ENCODE measurements around the gene EMILIN2.

The EMILIN2 gene

DNA sequence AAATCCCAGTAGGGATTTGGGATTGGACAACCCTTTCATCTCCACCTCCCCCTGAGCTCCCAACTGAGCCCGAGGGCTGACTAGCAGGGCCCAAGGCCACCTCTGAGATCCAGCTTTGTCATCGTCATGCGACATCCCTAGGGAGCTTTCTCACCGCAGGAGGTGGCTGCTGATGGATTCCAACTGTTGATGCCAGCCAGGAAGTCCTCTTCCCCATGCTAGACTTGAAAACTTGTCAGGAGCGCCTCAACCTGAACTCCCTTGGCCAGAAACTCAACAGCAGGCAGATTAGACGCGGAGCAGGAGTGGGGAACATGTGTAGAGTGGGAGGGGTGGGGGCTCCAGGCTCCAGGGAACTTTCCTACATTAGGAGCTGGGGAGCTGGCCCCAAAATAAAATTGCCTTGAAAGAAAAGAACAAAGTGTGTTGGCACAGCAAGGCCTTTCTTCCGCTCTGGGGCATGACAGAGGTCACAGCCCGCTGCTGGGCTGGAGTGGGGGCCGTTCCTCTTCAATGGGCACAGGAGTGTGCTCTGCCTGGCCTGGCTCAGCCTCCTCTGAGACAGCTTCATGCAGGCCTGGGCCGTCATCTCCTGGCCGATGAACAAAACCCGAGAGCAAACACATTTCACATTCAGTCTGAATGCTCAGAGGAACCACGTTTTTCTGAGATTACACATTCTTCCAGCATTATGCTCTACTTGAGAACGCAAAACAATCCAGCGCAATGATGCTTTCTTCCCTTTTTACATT is 34.5 kb downstream of the EMILIN2 start:
- Histone ChIP-seq H3K36me3 (ENCODE audit: control insufficient read depth, low read depth, low read length) (no peaks in the 10 kb centered on the region), H3K4me3 (ENCODE audit: low read length) (no peak overlapping the region), H3K9ac (ENCODE audit: low read length) (no peak overlapping the region), H3K27ac (ENCODE audit: low read length) (no peak overlapping the region), H3K27me3 (ENCODE audit: control insufficient read depth, insufficient read depth, low read length) (no peaks in the 10 kb centered on the region), H3K9me3 (ENCODE audit: control insufficient read depth, low read depth, low read length) (no peaks in the 10 kb centered on the region), H3K4me1 (ENCODE audit: control insufficient read depth, low read depth, low read length) (peaks cover 4% of the 10 kb centered on the region)

DNA sequence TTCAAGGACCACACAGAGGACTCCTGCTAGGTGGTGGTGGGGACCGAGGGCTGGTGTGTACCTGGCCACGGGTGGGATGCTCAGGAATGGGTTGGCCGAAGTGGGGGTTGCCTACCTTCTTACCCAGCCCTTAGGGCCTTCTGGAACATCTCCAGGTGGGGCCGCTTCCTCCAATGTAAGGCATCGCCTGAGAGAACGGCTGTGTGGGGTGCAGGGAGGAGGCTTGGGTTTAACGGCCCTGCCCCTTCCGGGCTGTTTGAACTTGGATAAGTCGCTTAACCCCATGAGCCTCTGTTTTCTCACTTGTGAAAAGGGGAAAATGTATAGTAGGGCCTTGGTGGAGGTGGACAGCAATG is 35.0 kb downstream of the EMILIN2 start:
- Histone ChIP-seq H3K36me3 (ENCODE audit: control insufficient read depth, low read depth, low read length) (no peaks in the 10 kb centered on the region), H3K27me3 (ENCODE audit: control insufficient read depth, insufficient read depth, low read length) (no peaks in the 10 kb centered on the region), H3K27ac (ENCODE audit: low read length) (no peak overlapping the region), H3K4me1 (ENCODE audit: control insufficient read depth, low read depth, low read length) (peaks cover 4% of the 10 kb centered on the region), H3K4me3 (ENCODE audit: low read length) (no peak overlapping the region), H3K9me3 (ENCODE audit: control insufficient read depth, low read depth, low read length) (no peaks in the 10 kb centered on the region), H3K9ac (ENCODE audit: low read length) (no peak overlapping the region)

DNA sequence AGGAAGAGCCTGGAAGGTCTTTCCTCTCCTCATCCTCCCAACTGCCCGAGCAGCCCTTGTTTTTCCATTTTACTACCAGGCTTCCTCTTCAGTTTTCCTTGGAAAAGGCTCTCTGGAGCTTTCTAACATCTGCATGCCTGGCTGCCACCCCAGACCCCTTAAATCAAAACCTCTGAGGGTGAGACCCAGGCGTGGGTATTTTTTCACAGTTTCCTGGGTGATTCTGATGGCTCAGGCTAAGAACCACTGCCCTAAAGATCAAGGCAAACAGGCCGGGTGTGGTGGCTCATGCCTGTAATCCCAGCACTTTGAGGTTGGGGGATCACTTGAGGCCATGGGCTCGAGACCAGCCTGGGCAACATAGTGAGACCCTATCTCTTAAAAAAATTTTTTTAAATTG is 35.4 kb downstream of the EMILIN2 start:
- no peak overlapping the region for H3K9ac ChIP-seq (ENCODE audit: low read length)
- H3K27ac ChIP-seq (ENCODE audit: low read length), result no peak overlapping the region
- H3K27me3 ChIP-seq (ENCODE audit: control insufficient read depth, insufficient read depth, low read length), result no peaks in the 10 kb centered on the region
- no peaks in the 10 kb centered on the region for H3K9me3 ChIP-seq (ENCODE audit: control insufficient read depth, low read depth, low read length)
- H3K4me3 ChIP-seq (ENCODE audit: low read length), result no peak overlapping the region
- peaks cover 4% of the 10 kb centered on the region for H3K4me1 ChIP-seq (ENCODE audit: control insufficient read depth, low read depth, low read length)
- H3K36me3 ChIP-seq (ENCODE audit: control insufficient read depth, low read depth, low read length), result no peaks in the 10 kb centered on the region

DNA sequence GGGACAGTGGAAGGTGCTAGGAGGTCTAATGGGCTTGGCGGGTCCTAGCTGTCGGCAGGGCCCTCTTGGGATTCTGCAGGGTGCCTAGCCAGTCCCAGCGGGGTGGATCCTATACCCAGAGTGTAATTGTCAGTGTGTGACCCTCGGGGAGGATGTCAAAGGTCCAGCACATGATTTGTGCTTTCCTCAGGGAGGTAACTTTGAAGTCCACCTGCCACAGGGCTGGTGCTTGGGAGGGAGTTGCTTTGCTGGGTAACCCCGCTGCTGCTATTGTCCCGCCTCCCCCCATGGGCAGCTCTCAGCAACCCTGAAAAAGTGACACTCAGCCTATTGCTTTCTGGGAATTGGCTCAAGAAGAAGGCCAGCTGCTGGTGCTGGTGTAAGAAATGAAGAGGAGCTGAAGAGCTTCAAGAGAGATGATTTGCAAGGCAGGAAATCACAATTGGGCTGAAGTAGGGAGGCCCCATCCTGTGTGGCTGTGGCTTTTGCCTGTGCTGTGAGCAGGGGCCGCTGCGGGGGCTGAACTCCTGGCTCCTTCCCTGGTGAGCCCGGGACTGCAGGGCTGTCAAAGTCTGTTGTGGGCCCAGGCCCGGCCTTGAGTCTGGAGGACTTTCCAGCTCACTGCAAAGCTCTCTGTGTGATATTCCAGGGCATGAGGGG is 36.4 kb downstream of the EMILIN2 start:
- Histone ChIP-seq H3K9me3 (ENCODE audit: control insufficient read depth, low read depth, low read length) (no peaks in the 10 kb centered on the region), H3K36me3 (ENCODE audit: control insufficient read depth, low read depth, low read length) (no peaks in the 10 kb centered on the region), H3K4me3 (ENCODE audit: low read length) (no peak overlapping the region), H3K27ac (ENCODE audit: low read length) (no peak overlapping the region), H3K9ac (ENCODE audit: low read length) (no peak overlapping the region), H3K27me3 (ENCODE audit: control insufficient read depth, insufficient read depth, low read length) (no peaks in the 10 kb centered on the region), H3K4me1 (ENCODE audit: control insufficient read depth, low read depth, low read length) (peaks cover 4% of the 10 kb centered on the region)

DNA sequence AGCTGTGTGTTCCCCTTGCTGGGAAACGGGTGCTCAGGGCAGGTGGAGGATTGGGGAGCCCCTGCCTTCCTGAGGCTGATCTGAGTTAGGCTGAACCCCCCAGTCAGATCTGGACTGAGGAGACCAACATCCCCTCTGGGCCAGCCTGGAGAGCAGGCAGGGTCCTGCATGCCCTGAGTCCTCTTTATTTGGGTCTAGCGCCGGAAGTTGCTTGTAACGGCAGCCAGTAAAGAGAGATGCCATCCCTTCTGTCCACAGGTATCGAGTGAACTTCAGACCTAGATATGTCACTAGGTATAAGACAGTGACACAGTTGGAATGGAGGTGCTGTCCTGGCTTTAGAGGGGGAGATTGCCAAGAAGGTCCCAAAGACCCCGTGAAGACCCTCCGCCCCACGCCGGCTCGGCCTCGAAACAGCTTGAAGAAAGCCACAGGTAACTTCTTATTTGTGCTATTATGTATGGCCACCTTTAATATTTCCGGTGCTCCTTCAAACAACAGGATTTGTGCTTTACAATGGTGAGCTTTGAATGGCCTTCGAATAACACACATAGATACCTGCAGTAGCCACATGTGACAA is 38.0 kb downstream of the EMILIN2 start:
- Histone ChIP-seq H3K4me3 (ENCODE audit: low read length) (no peak overlapping the region), H3K36me3 (ENCODE audit: control insufficient read depth, low read depth, low read length) (no peaks in the 10 kb centered on the region), H3K9me3 (ENCODE audit: control insufficient read depth, low read depth, low read length) (no peaks in the 10 kb centered on the region), H3K27ac (ENCODE audit: low read length) (no peak overlapping the region), H3K4me1 (ENCODE audit: control insufficient read depth, low read depth, low read length) (peaks cover 4% of the 10 kb centered on the region), H3K9ac (ENCODE audit: low read length) (no peak overlapping the region), H3K27me3 (ENCODE audit: control insufficient read depth, insufficient read depth, low read length) (no peaks in the 10 kb centered on the region)

DNA sequence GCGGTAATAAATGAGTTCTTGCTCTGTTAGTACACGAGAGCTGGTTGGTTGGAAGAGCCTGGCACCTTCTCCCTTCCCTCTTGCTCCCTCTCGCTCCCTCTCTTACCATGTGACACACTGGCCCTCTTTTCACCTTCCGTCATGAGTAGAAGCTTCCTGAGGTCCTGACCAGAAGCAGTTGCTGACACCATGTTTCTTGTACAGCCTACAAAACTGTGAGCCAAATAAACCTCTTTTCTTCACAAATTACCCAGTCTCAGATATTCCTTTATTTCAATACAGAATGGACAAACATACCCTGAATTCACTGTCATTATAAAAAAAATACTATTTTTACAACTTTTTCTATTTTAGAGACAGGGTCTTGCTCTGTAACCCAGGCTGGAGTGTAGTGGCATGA is 40.7 kb downstream of the EMILIN2 start:
- Histone ChIP-seq H3K27ac (ENCODE audit: low read length) (no peak overlapping the region), H3K27me3 (ENCODE audit: control insufficient read depth, insufficient read depth, low read length) (no peaks in the 10 kb centered on the region), H3K9me3 (ENCODE audit: control insufficient read depth, low read depth, low read length) (no peaks in the 10 kb centered on the region), H3K4me1 (ENCODE audit: control insufficient read depth, low read depth, low read length) (no peaks in the 10 kb centered on the region), H3K4me3 (ENCODE audit: low read length) (no peak overlapping the region), H3K9ac (ENCODE audit: low read length) (no peak overlapping the region), H3K36me3 (ENCODE audit: control insufficient read depth, low read depth, low read length) (no peaks in the 10 kb centered on the region)

DNA sequence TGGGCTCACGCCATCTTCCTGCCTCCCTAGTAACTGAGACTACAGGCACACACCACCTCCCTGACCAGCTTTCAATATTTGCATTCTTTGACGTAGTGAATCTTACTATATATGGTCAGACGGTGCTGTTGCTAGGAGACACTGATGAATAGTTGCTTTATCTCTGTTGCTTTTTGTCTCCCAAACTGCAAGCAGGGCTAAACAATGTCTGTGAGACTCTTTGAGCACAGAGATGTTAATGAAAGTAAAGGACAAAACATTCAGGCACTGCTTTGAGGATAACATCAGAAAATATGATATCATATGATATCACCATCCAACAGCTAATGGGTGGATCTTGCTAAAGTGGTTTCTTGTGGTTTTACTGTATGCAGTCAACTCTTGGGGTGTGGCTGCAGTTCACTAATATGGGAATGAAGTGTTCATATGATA is 43.0 kb downstream of the EMILIN2 start:
- Histone ChIP-seq H3K27ac (ENCODE audit: low read length) (no peak overlapping the region), H3K9ac (ENCODE audit: low read length) (no peak overlapping the region), H3K27me3 (ENCODE audit: control insufficient read depth, insufficient read depth, low read length) (no peaks in the 10 kb centered on the region), H3K4me1 (ENCODE audit: control insufficient read depth, low read depth, low read length) (no peaks in the 10 kb centered on the region), H3K4me3 (ENCODE audit: low read length) (no peak overlapping the region), H3K36me3 (ENCODE audit: control insufficient read depth, low read depth, low read length) (no peaks in the 10 kb centered on the region), H3K9me3 (ENCODE audit: control insufficient read depth, low read depth, low read length) (no peaks in the 10 kb centered on the region)

DNA sequence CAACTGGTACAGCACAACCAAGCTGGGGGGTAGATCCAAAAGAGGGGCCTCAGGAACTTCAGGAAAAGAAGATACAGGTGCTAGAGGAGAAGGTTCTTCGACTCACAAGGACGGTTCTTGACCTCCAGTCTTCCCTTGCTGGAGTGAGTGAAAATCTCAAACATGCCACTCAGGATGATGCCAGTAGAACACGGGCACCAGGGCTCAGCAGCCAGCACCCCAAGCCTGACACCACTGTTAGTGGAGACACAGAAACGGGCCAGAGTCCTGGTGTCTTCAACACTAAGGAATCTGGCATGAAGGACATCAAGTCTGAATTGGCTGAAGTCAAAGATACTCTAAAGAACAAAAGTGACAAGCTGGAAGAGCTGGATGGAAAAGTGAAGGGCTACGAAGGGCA is 43.8 kb downstream of the EMILIN2 start:
- Histone ChIP-seq H3K36me3 (ENCODE audit: control insufficient read depth, low read depth, low read length) (no peaks in the 10 kb centered on the region), H3K27me3 (ENCODE audit: control insufficient read depth, insufficient read depth, low read length) (no peaks in the 10 kb centered on the region), H3K4me1 (ENCODE audit: control insufficient read depth, low read depth, low read length) (no peaks in the 10 kb centered on the region), H3K27ac (ENCODE audit: low read length) (no peak overlapping the region), H3K9ac (ENCODE audit: low read length) (no peak overlapping the region), H3K9me3 (ENCODE audit: control insufficient read depth, low read depth, low read length) (no peaks in the 10 kb centered on the region), H3K4me3 (ENCODE audit: low read length) (no peak overlapping the region)

DNA sequence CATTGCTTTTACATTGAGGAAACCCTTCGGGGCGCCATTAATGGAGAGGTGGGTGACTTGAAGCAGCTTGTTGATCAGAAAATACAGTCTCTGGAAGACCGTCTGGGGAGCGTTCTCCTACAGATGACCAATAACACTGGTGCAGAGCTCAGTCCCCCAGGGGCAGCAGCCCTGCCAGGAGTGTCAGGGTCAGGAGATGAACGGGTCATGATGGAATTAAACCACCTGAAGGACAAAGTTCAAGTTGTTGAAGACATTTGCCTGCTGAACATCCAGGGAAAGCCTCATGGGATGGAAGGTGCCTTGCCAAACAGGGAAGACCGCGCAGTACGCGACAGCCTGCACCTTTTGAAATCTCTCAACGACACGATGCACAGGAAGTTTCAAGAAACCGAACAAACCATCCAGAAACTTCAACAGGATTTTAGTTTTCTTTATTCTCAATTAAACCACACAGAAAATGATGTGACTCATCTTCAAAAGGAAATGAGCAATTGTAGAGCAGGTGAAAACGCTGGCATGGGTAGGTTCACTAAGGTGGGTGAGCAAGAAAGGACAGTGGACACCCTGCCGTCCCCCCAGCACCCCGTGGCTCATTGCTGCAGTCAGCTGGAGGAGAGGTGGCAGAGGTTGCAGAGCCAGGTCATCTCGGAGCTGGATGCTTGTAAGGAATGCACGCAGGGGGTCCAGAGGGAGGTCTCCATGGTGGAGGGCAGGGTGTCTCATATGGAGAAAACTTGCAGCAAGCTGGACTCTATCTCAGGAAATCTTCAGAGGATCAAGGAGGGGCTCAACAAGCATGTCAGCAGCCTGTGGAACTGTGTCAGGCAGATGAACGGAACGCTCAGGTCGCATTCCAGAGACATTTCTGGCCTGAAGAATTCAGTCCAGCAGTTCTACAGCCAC is 45.0 kb downstream of the EMILIN2 start:
- H3K27me3 ChIP-seq (ENCODE audit: control insufficient read depth, insufficient read depth, low read length), result no peaks in the 10 kb centered on the region
- H3K9me3 ChIP-seq (ENCODE audit: control insufficient read depth, low read depth, low read length), result no peaks in the 10 kb centered on the region
- H3K27ac ChIP-seq (ENCODE audit: low read length), result no peak overlapping the region
- no peak overlapping the region for H3K4me3 ChIP-seq (ENCODE audit: low read length)
- no peaks in the 10 kb centered on the region for H3K36me3 ChIP-seq (ENCODE audit: control insufficient read depth, low read depth, low read length)
- no peaks in the 10 kb centered on the region for H3K4me1 ChIP-seq (ENCODE audit: control insufficient read depth, low read depth, low read length)
- H3K9ac ChIP-seq (ENCODE audit: low read length), result no peak overlapping the region

DNA sequence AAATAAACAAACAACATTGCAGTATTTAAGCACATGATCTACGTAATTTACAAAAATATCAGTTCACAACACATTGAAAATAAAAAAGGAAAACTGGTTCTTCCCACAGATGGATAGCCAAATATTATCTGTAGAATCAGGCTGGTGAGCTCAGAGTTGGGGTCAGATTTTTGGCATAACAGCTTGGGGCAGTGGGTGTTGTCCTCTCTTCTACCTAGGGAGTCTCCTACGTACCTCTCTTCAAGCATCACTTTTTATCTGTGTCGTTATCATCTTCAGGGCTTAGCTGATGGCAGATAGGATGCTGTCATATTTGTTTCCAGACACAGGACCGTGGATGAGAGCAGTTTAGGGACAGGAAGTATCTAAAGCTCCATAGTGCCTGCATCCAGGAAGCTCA is 46.2 kb downstream of the EMILIN2 start:
- Histone ChIP-seq H3K36me3 (ENCODE audit: control insufficient read depth, low read depth, low read length) (no peaks in the 10 kb centered on the region), H3K9ac (ENCODE audit: low read length) (no peak overlapping the region), H3K27ac (ENCODE audit: low read length) (no peak overlapping the region), H3K9me3 (ENCODE audit: control insufficient read depth, low read depth, low read length) (no peaks in the 10 kb centered on the region), H3K27me3 (ENCODE audit: control insufficient read depth, insufficient read depth, low read length) (no peaks in the 10 kb centered on the region), H3K4me3 (ENCODE audit: low read length) (no peak overlapping the region), H3K4me1 (ENCODE audit: control insufficient read depth, low read depth, low read length) (no peaks in the 10 kb centered on the region)

DNA sequence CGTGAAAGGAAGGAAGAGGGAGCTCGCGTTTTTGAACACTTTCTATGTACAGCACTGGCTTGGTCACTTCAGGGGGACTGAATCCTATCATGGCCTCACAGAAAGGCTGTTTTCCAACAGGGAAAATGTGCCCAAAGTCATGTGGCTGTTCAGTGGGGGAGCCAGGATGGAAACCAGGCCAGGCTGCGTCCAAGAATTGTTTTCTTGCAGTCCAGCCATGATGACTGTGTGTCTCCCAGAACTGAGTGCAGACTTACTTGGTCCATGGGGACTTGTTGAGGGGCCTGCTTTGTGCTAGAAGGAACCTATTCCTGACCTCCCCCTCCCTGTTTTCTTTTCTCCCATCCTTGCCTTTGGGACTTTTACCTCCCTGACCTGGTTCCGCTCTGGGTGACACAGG is 46.9 kb downstream of the EMILIN2 start:
- H3K9ac ChIP-seq (ENCODE audit: low read length), result no peak overlapping the region
- no peak overlapping the region for H3K4me3 ChIP-seq (ENCODE audit: low read length)
- H3K4me1 ChIP-seq (ENCODE audit: control insufficient read depth, low read depth, low read length), result peaks cover 4% of the 10 kb centered on the region
- H3K36me3 ChIP-seq (ENCODE audit: control insufficient read depth, low read depth, low read length), result no peaks in the 10 kb centered on the region
- H3K9me3 ChIP-seq (ENCODE audit: control insufficient read depth, low read depth, low read length), result no peaks in the 10 kb centered on the region
- H3K27me3 ChIP-seq (ENCODE audit: control insufficient read depth, insufficient read depth, low read length), result no peaks in the 10 kb centered on the region
- H3K27ac ChIP-seq (ENCODE audit: low read length), result no peak overlapping the region
